ENCODE measurements around the gene GOSR1.
"Not testable (repeated sequence)": the region's sequence is repeated elsewhere in the genome, so short reads cannot be mapped to it uniquely, and the experiment has no call there.

Gene GOSR1

DNA sequence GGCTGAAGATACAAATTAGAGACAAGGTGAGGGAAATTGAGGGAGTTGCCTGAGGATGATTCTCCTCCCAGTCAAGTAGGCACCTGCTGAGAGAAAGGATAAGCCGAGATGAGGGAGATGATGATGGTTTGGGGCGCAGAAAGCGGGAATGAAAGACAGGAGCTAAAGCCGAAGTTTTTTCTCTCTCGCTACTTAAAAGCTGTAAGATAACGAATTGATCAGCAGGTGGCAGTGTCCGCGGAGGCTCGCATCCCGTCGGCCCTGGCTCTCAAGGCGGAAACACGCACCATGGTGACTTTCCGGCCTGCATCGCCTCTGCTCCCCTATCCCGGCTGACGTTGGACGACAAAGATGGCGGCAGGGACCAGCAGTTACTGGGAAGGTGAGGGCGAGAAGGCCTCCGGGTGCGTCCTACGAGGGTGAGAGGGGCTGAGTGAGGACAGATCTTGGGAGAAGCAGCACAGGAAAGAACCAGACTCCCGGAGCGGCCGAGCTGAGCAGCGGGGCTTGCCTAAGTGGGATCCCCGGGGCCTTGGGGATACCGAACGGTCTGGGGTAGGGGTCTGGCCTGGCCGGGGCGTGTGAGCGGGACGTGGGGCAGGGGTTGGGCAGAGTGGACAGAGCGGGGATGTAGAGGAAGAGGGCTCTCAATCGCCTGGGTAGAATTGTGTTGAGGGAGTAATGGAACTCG, at the start of gene GOSR1:
Gene GOSR1, plus strand, starts transcription at position 326 of the 691 bp plus-strand sequence. Its CDS starts 26 bp downstream, at position 352.
- DNase-seq (ENCODE audit: low read depth), result peak; percentile 95

DNA sequence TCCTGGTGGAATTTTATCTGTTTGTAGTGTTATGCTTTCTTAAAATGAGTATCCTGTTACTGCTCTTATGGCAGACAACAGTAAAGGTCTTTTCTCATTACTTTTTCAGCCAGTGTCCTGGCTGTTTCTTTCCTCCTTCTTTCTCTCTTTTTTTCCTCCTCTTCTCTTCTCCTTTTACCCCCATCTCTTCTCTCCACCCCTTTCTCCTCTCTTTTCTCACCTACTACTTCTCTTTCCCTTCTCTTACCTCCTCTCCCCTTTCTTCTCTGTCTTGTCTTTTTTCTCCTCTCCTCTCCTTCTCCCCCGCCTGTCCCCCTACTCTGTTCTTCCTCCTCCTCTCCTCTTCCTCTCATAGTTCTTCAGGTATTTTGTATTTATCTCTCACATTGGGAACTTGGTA, 49.6 kb upstream of the GOSR1 start:
- DNase-seq (ENCODE audit: low read depth), result no peak

DNA sequence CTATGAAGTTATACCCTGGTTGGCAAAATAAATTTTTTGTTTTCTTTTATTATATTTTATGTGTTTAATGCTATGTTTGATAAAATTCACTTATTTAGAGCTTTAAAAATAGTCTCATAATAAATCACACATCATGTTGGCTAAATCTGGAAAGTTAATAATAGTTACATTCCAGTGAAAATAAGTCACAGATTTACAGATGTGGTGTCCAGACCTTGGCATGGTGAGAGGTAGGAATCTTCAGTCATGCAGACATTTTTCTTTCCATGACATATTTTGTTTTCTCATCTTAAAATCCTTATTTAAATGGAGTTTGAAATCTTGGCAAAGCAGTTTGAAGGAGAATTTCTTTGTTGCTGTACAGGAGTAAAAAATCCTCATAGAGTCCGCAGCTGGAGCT, 48.1 kb upstream of the GOSR1 start:
- DNase-seq (ENCODE audit: low read depth), result peak; percentile 61

DNA sequence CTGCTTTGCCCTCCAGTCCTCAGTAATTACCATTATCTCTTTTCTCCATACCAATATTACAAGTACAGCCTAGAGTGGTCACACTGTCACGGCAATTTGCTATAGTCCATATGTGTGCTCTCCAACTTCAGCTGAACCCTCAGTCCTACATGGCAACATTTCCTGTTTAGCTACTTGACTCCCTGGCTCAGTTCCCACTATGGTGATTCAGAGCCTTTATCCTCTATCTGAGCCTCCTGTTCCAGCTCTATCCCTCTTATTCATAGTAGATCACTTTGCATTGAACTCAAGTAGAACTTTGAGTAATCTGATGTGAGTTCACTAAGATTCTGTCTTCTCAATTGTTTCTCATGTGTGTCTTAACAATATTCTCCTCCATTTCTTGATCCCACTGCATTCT, 43.7 kb upstream of the GOSR1 start:
- peak; percentile 98 for DNase-seq (ENCODE audit: low read depth)

DNA sequence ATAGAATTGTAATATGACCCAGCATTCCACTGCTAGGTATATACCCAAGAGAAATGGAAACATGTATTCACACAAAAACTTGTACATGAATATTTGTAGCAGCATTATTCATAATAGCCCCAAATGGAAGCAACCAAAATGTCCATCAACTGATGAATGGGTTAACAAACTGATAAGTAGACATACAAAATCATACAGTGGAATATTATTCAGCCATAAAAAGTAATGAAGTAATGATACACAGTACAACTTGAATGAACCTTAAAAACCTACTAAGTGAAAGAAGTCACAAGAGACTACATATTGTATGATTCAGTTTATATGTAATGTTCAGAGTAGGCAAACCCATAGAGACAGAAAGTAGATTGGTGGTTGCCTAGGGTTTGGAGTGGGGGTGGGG, 40.5 kb upstream of the GOSR1 start:
- no peak for DNase-seq (ENCODE audit: low read depth)

DNA sequence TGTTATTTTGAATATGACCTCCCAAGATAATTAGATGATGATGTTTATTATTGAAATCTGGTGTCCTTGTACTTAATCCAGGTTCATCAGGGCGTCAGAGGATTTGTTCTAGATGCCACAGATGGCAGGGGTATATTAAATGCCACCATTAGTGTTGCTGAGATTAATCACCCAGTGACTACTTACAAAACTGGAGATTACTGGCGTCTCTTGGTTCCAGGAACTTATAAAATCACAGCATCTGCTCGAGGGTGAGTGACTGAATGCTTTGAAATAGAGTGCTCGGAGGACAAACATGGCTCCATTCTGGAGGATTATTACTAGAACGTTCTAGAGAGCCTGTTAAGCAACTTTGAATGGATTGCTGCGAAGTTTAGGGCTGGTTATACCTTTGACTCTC, 33.5 kb upstream of the GOSR1 start:
- DNase-seq (ENCODE audit: low read depth), result no peak

DNA sequence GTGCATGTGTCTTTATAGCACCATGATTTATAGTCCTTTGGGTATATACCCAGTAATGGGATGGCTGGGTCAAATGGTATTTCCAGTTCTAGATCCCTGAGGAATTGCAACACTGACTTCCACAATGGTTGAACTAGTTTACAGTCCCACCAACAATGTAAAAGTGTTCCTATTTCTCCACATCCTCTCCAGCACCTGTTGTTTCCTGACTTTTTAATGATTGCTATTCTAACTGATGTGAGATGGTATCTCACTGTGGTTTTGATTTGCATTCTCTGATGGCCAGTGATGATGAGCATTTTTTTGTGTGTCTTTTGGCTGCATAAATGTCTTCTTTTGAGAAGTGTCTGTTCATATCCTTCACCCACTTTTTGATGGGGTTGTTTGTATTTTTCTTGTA, 30.6 kb upstream of the GOSR1 start:
- not testable (repeated sequence) for DNase-seq (ENCODE audit: low read depth)

DNA sequence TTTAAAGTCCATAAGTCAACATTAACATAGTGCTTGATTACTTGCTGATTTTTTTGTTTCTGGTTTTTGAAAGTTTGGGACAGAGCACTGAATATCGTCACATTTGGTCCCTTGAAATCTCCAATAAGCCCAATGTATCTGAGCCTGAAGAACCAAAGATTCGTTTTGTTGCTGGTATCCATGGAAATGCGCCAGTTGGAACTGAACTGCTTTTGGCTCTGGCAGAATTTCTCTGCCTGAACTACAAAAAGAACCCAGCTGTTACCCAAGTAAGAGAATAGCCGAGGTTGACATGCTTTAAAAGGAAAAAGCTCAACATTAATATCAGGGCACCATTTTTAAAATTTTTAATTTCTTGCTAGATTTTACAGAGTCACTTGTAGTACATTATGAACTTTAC, 27.7 kb upstream of the GOSR1 start:
- no peak for DNase-seq (ENCODE audit: low read depth)

DNA sequence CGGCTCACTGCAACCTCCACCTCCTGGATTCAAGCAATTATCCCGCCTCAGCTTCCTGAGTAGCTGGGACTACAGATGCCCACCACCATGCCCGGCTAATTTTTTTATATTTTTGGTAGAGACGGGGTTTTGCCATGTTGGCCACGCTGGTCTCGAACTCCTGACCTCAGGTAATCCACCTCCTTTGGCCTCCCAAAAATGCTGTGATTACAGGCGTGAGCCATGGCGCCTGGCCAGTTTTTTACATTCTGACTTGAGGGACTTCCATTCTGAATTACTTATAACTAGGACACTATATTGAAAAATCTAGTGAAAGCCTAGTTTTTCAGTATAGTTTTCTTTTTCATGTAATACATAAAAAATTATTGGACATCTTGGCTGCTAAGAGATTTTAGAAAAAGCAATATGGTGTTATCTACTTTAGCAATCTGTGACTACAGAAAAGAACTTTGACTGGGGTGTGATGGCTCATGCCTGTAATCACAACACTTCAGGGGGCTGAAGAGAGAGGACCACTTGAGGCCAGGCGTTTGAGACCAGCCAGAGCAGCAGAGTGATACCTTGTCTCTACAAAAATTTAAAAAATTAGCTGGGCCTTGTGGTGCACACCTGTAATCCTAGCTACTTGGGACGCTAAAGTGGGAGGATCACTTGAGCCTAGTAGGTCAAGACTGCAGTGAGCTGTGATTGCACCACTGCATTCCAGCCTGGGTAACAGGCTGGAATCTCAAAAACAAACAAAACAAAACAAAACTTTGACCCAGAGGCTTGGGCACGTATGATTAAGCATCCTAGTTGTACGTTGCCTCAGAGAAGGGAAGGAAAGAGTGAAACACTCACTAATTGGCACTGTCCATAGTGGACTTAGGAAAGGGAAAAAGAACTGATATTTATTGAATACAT, 26.8 kb upstream of the GOSR1 start:
- peak; percentile 81 for DNase-seq (ENCODE audit: low read depth)

DNA sequence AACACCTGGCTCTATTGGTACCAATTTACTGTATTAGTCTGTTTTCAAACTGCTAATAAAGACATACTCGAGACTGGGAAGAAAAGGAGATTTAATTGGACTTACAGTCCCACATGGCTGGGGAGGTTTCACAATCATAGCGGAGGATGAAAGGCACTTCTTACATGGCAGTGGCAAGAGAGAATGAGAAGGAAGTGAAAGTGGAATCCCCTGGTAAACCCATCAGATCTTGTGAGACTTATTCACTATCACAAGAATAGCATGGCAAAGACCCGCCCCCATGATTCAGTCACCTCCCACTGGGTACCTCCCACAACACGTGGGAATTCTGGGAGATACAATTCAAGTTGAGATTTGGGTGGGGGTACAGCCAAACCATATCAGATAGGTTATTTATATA, 22.6 kb upstream of the GOSR1 start:
- DNase-seq (ENCODE audit: low read depth), result peak; percentile 2

DNA sequence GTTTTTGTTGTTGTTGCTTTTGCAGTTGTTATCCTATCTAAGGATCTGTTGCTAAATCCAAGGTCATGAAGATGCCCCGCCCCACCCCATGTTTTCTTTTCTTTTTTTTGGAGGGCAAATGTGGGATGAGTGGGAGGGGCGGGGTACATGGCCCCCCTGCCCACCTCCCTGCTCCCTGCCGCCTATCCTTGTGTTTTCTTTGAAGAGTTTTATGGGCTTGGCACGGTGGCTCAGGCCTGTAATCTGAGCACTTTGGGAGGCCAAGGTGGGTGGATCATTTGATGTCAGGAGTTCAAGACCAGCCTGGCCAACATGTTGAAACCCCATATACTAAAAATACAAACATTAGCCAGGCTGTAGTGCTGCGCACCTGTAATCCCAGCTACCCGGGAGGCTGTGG, 18.8 kb upstream of the GOSR1 start:
- no peak for DNase-seq (ENCODE audit: low read depth)

DNA sequence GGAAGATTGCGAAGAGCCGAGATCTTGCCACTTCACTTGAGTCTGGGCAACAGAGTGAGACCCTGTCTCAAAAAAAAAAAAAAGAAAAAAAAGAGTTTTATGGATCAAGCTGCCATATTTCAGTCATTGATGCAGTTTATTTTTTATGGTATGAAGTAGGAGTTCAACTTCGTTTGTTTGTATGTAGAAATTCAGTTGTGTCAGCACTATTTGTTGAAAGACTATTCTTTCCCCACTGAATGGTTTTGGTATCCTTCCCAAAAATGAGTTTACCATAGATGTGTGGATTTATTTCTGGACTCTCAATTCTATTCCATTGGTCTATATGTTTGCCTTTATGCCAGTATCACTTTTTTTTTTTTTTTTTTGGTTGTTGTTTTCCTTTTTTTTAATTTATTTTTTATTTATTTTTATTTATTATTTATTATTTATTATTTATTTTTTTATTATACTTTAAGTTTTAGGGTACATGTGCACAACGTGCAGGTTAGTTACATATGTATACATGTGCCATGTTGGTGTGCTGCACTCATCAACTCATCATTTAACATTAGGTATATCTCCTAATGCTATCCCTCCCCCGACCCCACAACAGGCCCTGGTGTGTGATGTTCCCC, 18.3 kb upstream of the GOSR1 start:
- not testable (repeated sequence) for DNase-seq (ENCODE audit: low read depth)

DNA sequence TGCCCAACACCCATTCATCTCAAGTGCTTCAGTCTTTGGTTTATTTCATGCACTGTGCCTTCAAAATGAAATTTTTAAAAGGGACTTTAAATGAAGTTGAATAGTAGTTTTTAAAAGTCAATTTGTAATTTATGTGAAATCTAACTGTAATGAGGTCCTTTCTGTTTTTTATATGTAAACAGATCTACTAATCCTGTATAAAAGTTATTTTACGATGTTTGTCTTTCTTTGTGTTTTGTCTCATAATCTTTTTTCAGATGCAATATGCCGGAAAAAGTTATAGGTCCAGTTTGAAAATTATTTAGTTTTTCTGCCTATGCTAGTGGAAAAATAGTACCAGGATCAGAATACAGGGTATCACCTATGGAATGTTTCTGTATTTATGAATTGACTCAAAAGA, 8.7 kb upstream of the GOSR1 start:
- DNase-seq (ENCODE audit: low read depth), result no peak

DNA sequence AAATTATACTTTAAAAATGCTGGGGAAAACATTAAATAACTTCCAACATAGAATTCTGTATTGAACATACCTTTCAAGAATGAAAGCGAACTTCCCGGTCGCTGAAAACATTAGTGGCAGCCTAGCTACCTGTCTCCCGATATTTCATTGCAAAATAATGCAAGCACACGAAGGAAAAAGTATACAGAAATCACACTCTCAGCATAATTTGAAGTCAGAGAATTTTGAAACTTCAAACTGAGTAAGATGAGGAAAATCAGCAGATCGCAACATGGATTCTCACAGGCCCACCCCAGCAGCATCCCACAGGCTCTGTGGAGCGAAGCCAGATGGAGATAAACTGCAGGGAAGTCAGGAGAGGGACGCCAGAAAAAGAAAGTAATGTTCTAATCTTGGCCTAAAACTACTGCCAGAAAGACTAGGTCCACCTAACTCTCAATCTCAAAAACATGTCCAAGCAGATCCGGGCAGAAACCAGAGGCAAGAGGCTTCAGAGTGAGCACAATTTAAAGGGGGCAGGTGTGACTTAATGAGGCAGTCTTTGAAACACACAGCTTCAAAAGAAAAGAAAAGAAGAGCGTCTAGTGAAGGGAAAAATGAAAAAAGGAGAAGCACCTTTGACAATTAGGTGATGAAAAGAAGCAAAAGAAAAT, 4.8 kb upstream of the GOSR1 start:
- no peak for DNase-seq (ENCODE audit: low read depth)

DNA sequence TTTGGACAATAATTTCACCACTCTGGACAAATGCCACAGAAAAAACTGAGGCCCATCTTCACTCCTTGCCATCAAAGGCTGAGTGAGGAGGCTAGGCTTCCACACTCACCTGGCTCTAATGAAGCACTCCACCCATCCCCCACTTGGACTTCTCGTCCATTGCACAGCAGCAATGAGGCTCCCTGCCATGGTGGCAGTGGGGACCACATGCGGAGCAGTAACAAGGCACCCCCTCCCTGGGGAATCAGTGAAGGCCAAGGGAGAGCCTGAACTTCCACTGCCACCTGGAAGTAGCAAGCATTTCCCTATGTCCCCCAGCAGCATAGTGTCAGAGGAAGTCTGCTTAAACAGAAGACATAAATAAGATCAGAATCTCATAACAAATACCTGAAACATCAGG, 2.0 kb upstream of the GOSR1 start:
- DNase-seq (ENCODE audit: low read depth), result no peak

DNA sequence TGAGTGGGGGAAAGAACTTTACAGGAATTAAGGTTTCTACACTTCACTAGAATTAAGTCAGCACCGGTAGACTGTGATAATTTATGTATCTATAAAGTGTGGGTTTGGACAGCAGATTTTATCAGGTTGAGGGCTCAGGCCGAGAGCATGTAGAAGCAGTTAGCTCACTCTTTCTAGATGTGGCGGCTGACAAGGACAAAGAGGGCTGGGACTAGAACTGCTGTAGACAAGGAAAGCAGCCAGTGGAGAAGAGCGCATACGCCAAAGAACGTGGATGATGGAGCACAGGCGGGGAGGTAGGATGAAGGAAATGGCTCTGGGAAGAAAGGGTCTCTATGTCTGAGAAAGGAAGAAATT, 504 bp upstream of the GOSR1 start:
- DNase-seq (ENCODE audit: low read depth), result peak; percentile 9

DNA sequence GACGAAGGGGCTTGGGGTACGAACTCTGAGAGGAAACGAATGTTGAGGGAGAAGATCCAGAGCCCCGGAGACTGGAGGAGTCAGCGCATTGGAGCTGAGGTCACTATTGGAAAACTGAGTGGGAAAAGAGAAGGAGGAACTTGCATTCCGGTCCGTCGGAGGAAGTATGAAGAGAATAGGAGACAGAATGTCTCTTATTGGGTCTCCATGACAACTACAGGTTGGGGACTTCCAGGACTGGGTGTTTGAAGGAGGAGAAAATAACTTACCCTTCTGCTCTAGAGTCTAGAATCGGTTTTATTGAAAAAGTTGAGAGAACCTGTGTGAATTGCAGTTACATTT, 537 bp downstream of the GOSR1 start:
- DNase-seq (ENCODE audit: low read depth), result peak; percentile 33

DNA sequence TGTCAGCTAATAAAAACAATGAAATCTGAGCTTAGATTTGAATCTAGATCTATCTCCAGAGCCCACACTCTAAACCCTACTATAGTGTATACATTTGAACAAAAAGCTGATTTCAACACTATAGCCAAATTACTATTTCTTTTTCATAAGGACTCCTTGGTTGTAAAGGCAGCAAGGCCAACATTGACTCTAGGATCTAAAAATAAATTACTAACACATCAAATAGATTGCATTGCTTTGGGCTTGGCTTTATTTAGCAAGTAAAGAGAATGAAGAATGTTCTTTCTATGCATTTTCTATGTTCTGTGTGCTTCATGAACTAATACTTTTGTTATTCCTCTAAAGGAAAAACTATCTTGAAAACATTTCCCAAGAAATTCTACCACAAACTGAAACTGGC, 5.3 kb downstream of the GOSR1 start:
- no peak for DNase-seq (ENCODE audit: low read depth)

DNA sequence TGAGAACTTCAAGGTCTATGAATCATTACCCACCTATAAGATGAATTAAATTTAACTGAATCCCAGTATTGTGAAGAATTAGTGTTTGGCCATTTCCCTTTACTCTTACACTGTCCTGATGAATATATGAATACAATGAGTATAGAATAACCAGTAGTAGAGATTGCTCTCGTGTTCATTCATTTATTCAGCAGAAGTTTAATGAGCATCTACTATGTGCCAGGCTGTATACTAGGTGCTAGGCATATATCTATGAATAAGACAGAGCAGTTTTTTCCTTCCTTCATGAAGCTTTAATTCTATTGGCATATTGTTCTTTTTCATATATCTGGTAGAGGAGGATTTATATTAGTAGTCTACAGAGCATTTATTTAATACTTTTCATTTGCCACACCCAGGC, 6.0 kb downstream of the GOSR1 start:
- no peak for DNase-seq (ENCODE audit: low read depth)

DNA sequence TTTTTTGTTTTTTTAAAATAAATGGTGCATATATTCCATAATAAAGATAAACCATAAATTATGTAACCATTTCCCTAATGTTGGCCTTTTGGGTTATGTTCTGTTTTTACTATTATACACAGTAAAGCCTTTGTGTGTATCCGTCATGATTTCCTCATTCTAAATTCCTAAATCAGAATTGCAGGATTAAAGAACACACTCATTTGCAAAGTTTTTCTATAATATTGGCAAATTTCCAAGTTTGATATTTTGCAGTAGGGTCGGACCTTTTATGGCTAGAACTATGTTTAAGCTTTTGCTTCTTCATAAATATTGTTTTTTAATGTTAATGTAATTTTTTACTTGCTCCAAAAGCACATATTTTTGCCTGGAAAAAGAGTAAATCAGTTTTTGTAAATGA, 16.6 kb downstream of the GOSR1 start:
- DNase-seq (ENCODE audit: low read depth), result no peak

DNA sequence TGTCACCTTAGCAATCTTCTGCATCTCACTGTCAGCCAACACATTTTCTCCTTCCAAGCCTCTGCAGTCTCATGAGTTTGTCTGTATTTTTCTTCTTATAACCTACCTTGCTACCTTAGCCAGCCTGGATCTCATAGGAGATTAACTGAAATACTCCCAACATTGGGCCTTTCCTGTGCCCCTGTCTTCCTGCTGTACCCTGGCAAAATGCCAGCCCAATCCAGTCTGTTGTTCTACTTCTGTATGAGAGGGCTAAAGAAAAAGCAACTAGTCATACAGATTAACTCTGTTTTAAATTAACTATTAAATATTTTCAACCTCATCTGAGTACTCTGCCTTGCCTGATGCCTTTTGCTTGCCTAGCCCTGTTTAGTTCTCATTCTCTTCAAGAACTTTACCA, 18.4 kb downstream of the GOSR1 start:
- no peak for DNase-seq (ENCODE audit: low read depth)

DNA sequence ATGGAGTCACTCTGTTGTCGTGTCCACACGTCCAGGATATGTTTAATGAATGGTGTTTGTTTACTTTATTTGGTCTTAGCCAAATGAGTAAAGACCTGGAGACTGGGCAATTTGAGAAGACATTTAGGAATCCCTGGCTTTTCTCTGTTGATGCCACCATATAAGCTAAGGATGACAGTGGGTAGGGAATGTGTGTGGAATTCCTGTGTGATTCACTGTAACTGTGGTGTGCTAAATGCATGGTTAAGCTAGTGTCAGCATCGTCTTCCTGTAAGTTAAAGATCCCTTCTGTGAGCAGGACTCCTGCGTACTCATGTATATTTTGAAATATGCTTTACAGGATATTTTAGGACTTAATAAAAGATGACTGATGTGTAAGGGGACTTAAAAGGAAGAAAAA, 26.4 kb downstream of the GOSR1 start:
- DNase-seq (ENCODE audit: low read depth), result peak; percentile 17

Data from iris pigment epithelial cell (primary cell).